Measurements from ENCODE around the gene GTSF1L. TPM values are rescaled to one million over a fixed set of nuclear protein-coding genes. Genes with fewer than 3 reads are reported as not detected.

The GTSF1L gene
- total RNA-seq, 2 experiments from 2014 or later = not detected

- Mint-ChIP-seq H3K4me1 (peaks cover 12% of the 10 kb centered on the region), H3K27me3 (no peaks in the 10 kb centered on the region), H3K9me3 (peaks cover 2% of the 10 kb centered on the region), H3K36me3 (peaks cover 4% of the 10 kb centered on the region), H3K4me3 (no peak overlapping the region), H3K27ac (no peak overlapping the region)
- ATAC-seq (ENCODE audit: low read depth) = no peak
- POLR2A ChIA-PET = no interaction called here
- DNase-seq = no peak
Observed at GRCh38 chr20:43737925-43738324, 11.1 kb upstream of the GTSF1L start.

GRCh38 chr20:43736588-43737158 is 9.9 kb upstream of the GTSF1L start:
- DNase-seq (no peak), ATAC-seq (ENCODE audit: low read depth) (peak; percentile 56)
- Mint-ChIP-seq H3K27me3 (no peaks in the 10 kb centered on the region), H3K9me3 (no peaks in the 10 kb centered on the region), H3K27ac (no peak overlapping the region), H3K36me3 (peaks cover 4% of the 10 kb centered on the region), H3K4me3 (no peak overlapping the region), H3K4me1 (peaks cover 12% of the 10 kb centered on the region)
- POLR2A ChIA-PET = interaction anchor here (0.5 kb wide), 1 partner anchor 12 kb away, joined by 3 read pairs; no protein-coding TSS in a partner anchor

- ATAC-seq (ENCODE audit: low read depth) (no peak), DNase-seq (no peak)
- POLR2A ChIA-PET = no interaction called here
- peaks cover 7% of the 10 kb centered on the region for H3K36me3 Mint-ChIP-seq
- H3K4me3 Mint-ChIP-seq = no peak overlapping the region
- H3K27me3 Mint-ChIP-seq = no peaks in the 10 kb centered on the region
- peaks cover 23% of the 10 kb centered on the region for H3K4me1 Mint-ChIP-seq
- peaks cover 6% of the 10 kb centered on the region for H3K9me3 Mint-ChIP-seq
- no peak overlapping the region for H3K27ac Mint-ChIP-seq
Observed at GRCh38 chr20:43731927-43732326, 5.1 kb upstream of the GTSF1L start.

GRCh38 chr20:43731469-43731868 is 4.7 kb upstream of the GTSF1L start:
- DNase-seq (no peak), ATAC-seq (ENCODE audit: low read depth) (no peak)
- Mint-ChIP-seq H3K27ac (no peak overlapping the region), H3K4me3 (no peak overlapping the region), H3K36me3 (peaks cover 7% of the 10 kb centered on the region), H3K27me3 (no peaks in the 10 kb centered on the region), H3K4me1 (peaks cover 20% of the 10 kb centered on the region), H3K9me3 (peaks cover 6% of the 10 kb centered on the region)
- POLR2A ChIA-PET = interaction anchor here (1.0 kb wide), 1 partner anchor 274 kb away, joined by 4 read pairs; the partner anchor contains the start of gene SRSF6

- H3K27me3 Mint-ChIP-seq = no peaks in the 10 kb centered on the region
- H3K9me3 Mint-ChIP-seq = peaks cover 6% of the 10 kb centered on the region
- H3K36me3 Mint-ChIP-seq = peaks cover 5% of the 10 kb centered on the region
- H3K27ac Mint-ChIP-seq = peak overlapping the region; percentile 44
- no peak for ATAC-seq (ENCODE audit: low read depth)
- DNase-seq = no peak
- POLR2A ChIA-PET = interaction anchor here (0.5 to 2.2 kb wide), 2 partner anchors 23 to 459 kb away, joined by 3 to 7 read pairs; no protein-coding TSS in a partner anchor
- H3K4me1 Mint-ChIP-seq = peaks cover 20% of the 10 kb centered on the region
- no peak overlapping the region for H3K4me3 Mint-ChIP-seq
Observed at GRCh38 chr20:43728686-43729255, 2.0 kb upstream of the GTSF1L start.

- no peaks in the 10 kb centered on the region for H3K27me3 Mint-ChIP-seq
- no peak for DNase-seq
- H3K27ac Mint-ChIP-seq = no peak overlapping the region
- peaks cover 6% of the 10 kb centered on the region for H3K9me3 Mint-ChIP-seq
- peaks cover 5% of the 10 kb centered on the region for H3K36me3 Mint-ChIP-seq
- peaks cover 17% of the 10 kb centered on the region for H3K4me1 Mint-ChIP-seq
- ATAC-seq (ENCODE audit: low read depth) = peak; percentile 47
- POLR2A ChIA-PET = interaction anchor here (2.2 kb wide), 1 partner anchor 23 kb away, joined by 7 read pairs; no protein-coding TSS in a partner anchor
- H3K4me3 Mint-ChIP-seq = no peak overlapping the region
Observed at GRCh38 chr20:43727980-43728590, 1.3 kb upstream of the GTSF1L start.

GRCh38 chr20:43726333-43726732 is 469 bp downstream of the GTSF1L start:
- DNase-seq (no peak), ATAC-seq (ENCODE audit: low read depth) (no peak)
- H3K9me3 Mint-ChIP-seq = peaks cover 6% of the 10 kb centered on the region
- no peaks in the 10 kb centered on the region for H3K27me3 Mint-ChIP-seq
- peaks cover 17% of the 10 kb centered on the region for H3K4me1 Mint-ChIP-seq
- H3K4me3 Mint-ChIP-seq = no peak overlapping the region
- no peak overlapping the region for H3K27ac Mint-ChIP-seq
- peaks cover 5% of the 10 kb centered on the region for H3K36me3 Mint-ChIP-seq
- POLR2A ChIA-PET = no interaction called here

GRCh38 chr20:43725666-43726065 is 1.1 kb downstream of the GTSF1L start:
- Mint-ChIP-seq H3K4me1 (peaks cover 17% of the 10 kb centered on the region), H3K36me3 (peaks cover 5% of the 10 kb centered on the region), H3K27ac (no peak overlapping the region), H3K9me3 (peaks cover 6% of the 10 kb centered on the region), H3K4me3 (no peak overlapping the region), H3K27me3 (no peaks in the 10 kb centered on the region)
- POLR2A ChIA-PET = no interaction called here
- ATAC-seq (ENCODE audit: low read depth) (no peak), DNase-seq (no peak)

GRCh38 chr20:43724383-43724782 is 2.4 kb downstream of the GTSF1L start:
- peaks cover 16% of the 10 kb centered on the region for H3K36me3 Mint-ChIP-seq
- H3K27me3 Mint-ChIP-seq = no peaks in the 10 kb centered on the region
- DNase-seq (no peak), ATAC-seq (ENCODE audit: low read depth) (no peak)
- H3K27ac Mint-ChIP-seq = no peak overlapping the region
- POLR2A ChIA-PET = no interaction called here
- H3K4me1 Mint-ChIP-seq = peaks cover 17% of the 10 kb centered on the region
- peaks cover 6% of the 10 kb centered on the region for H3K9me3 Mint-ChIP-seq
- H3K4me3 Mint-ChIP-seq = no peak overlapping the region

GRCh38 chr20:43723735-43724134 is 3.1 kb downstream of the GTSF1L start:
- POLR2A ChIA-PET = interaction anchor here (0.6 kb wide), 1 partner anchor 152 kb away, joined by 3 read pairs; no protein-coding TSS in a partner anchor
- Mint-ChIP-seq H3K4me1 (peaks cover 11% of the 10 kb centered on the region), H3K4me3 (no peak overlapping the region)

GRCh38 chr20:43723186-43723585 is 3.6 kb downstream of the GTSF1L start:
- H3K36me3 Mint-ChIP-seq = peaks cover 20% of the 10 kb centered on the region
- no peak overlapping the region for H3K27ac Mint-ChIP-seq
- POLR2A ChIA-PET = no interaction called here
- H3K4me3 Mint-ChIP-seq = no peak overlapping the region
- ATAC-seq (ENCODE audit: low read depth) = no peak
- H3K27me3 Mint-ChIP-seq = no peaks in the 10 kb centered on the region
- no peak for DNase-seq
- peaks cover 1% of the 10 kb centered on the region for H3K9me3 Mint-ChIP-seq
- peaks cover 6% of the 10 kb centered on the region for H3K4me1 Mint-ChIP-seq

More at GRCh38 chr20:43723735-43724134, 3.1 kb downstream of the GTSF1L start:
- Mint-ChIP-seq H3K27ac (no peak overlapping the region), H3K27me3 (no peaks in the 10 kb centered on the region), H3K9me3 (peaks cover 4% of the 10 kb centered on the region), H3K36me3 (peaks cover 21% of the 10 kb centered on the region)
- no peak for DNase-seq
- ATAC-seq (ENCODE audit: low read depth) = no peak

- no peaks in the 10 kb centered on the region for H3K27me3 Mint-ChIP-seq
- no peak overlapping the region for H3K27ac Mint-ChIP-seq
- DNase-seq = no peak
- no peaks in the 10 kb centered on the region for H3K9me3 Mint-ChIP-seq
- peaks cover 19% of the 10 kb centered on the region for H3K36me3 Mint-ChIP-seq
- peak; percentile 67 for ATAC-seq (ENCODE audit: low read depth)
- H3K4me1 Mint-ChIP-seq = peaks cover 4% of the 10 kb centered on the region
- POLR2A ChIA-PET = interaction anchor here (0.9 kb wide), 1 partner anchor 347 kb away, joined by 3 read pairs; no protein-coding TSS in a partner anchor
- H3K4me3 Mint-ChIP-seq = peak overlapping the region; percentile 41
Observed at GRCh38 chr20:43722153-43722505, 4.7 kb downstream of the GTSF1L start.

GRCh38 chr20:43721429-43722152 is 5.2 kb downstream of the GTSF1L start:
- POLR2A ChIA-PET = interaction anchor here (0.9 kb wide), 1 partner anchor 348 kb away, joined by 3 read pairs; no protein-coding TSS in a partner anchor
- H3K4me3 Mint-ChIP-seq = peak overlapping the region; percentile 41
- H3K36me3 Mint-ChIP-seq = peaks cover 23% of the 10 kb centered on the region
- no peaks in the 10 kb centered on the region for H3K9me3 Mint-ChIP-seq
- ATAC-seq (ENCODE audit: low read depth) (peak; percentile 51), DNase-seq (no peak)
- H3K4me1 Mint-ChIP-seq = peaks cover 4% of the 10 kb centered on the region
- H3K27ac Mint-ChIP-seq = no peak overlapping the region
- no peaks in the 10 kb centered on the region for H3K27me3 Mint-ChIP-seq

Data from activated naive CD8-positive, alpha-beta T cell treated with anti-CD3 and anti-CD28 coated beads, Interleukin-2, amount 10 ng/mL, durations not matched to agents 7 days and 5 days (primary cell).